Ishikawa (cell line): ENCODE measurements around the gene POLN.

Source experiments
- CEBPB ChIP-seq: IDR thresholded peaks from 2 replicates; pipeline ENCODE4 v1.6.1; 2012
- CREB1 ChIP-seq: IDR thresholded peaks from 2 replicates; pipeline ENCODE4 v1.6.1; 2012; ENCODE audit warnings: low read depth
- RAD21 ChIP-seq: IDR thresholded peaks from 2 replicates; pipeline ENCODE4 v1.6.1; 2012; ENCODE audit warnings: low read depth
- TAF1 ChIP-seq: IDR thresholded peaks from 2 replicates; pipeline ENCODE4 v1.6.1; 2012; ENCODE audit warnings: low read depth, mild to moderate bottlenecking
- ZBTB7A ChIP-seq: IDR thresholded peaks from 2 replicates; pipeline ENCODE4 v1.6.1; 2012; ENCODE audit warnings: low read depth
- TF ChIP-seq, protein P1 (sequence below): IDR thresholded peaks from 2 replicates; pipeline ENCODE4 v1.6.1; 2012
- TF ChIP-seq, protein P2 (sequence below): IDR thresholded peaks from 2 replicates; pipeline ENCODE4 v1.6.1; 2012; ENCODE audit warnings: low read depth, mild to moderate bottlenecking
- TF ChIP-seq, protein P3 (sequence below): IDR thresholded peaks from 2 replicates; pipeline ENCODE4 v1.6.1; 2012

DNA sequence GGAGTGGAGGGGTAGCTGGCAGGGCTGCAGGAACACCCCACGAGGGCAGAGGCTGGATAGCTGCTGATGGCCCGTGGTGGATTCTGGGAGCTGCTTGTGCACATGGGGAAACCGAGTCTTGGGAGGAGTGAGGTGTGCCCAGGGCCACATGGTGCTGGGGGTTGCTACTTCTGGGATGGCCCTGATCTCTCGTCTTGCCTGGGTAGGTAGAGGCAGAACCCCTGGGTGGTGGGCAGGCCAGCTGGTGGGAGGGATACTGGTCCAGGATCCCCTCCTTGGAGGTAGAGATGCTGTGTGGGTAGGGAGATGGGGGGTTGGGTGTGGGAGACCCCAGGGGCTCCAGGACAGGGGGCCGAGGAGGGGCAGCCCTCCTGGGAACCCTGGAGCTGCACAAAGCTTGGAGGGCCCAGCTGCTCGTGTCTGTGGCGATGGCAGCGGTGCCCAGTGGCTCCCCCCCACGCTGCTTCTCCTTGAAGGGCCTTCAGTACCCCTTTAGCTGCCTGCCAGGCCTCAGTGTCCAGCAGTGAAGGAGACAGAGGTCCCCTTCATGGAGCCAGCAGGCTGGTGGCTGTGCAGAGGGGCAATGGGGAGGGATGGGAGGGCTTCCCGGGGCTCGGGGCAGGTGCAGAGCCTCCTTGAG lies 179.6 kb downstream of the POLN start:
- TF ChIP-seq TAF1, result no peak
- TF ChIP-seq CREB1, result no peak
- TF ChIP-seq, protein P1, sequence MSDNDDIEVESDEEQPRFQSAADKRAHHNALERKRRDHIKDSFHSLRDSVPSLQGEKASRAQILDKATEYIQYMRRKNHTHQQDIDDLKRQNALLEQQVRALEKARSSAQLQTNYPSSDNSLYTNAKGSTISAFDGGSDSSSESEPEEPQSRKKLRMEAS, result no peak
- TF ChIP-seq, protein P2, sequence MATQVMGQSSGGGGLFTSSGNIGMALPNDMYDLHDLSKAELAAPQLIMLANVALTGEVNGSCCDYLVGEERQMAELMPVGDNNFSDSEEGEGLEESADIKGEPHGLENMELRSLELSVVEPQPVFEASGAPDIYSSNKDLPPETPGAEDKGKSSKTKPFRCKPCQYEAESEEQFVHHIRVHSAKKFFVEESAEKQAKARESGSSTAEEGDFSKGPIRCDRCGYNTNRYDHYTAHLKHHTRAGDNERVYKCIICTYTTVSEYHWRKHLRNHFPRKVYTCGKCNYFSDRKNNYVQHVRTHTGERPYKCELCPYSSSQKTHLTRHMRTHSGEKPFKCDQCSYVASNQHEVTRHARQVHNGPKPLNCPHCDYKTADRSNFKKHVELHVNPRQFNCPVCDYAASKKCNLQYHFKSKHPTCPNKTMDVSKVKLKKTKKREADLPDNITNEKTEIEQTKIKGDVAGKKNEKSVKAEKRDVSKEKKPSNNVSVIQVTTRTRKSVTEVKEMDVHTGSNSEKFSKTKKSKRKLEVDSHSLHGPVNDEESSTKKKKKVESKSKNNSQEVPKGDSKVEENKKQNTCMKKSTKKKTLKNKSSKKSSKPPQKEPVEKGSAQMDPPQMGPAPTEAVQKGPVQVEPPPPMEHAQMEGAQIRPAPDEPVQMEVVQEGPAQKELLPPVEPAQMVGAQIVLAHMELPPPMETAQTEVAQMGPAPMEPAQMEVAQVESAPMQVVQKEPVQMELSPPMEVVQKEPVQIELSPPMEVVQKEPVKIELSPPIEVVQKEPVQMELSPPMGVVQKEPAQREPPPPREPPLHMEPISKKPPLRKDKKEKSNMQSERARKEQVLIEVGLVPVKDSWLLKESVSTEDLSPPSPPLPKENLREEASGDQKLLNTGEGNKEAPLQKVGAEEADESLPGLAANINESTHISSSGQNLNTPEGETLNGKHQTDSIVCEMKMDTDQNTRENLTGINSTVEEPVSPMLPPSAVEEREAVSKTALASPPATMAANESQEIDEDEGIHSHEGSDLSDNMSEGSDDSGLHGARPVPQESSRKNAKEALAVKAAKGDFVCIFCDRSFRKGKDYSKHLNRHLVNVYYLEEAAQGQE, result no peak
- TF ChIP-seq CEBPB, result no peak
- no peak for TF ChIP-seq RAD21
- TF ChIP-seq, protein P3, sequence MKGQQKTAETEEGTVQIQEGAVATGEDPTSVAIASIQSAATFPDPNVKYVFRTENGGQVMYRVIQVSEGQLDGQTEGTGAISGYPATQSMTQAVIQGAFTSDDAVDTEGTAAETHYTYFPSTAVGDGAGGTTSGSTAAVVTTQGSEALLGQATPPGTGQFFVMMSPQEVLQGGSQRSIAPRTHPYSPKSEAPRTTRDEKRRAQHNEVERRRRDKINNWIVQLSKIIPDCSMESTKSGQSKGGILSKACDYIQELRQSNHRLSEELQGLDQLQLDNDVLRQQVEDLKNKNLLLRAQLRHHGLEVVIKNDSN, result no peak
- TF ChIP-seq ZBTB7A, result no peak
